Thoracic aorta (tissue), 2 donors: ENCODE data around the gene CARD9. TPM values are rescaled to one million over a fixed set of nuclear protein-coding genes. Genes with fewer than 3 reads are reported as not detected.

ENCODE experiments used
- ATAC-seq: fragments of 150-250 bp; one replicate; pipeline ENCODE4 v1.8.0; 2017; ENCODE audit warnings: low read depth; ENCODE audit not compliant: insufficient number of reproducible peaks, low FRiP score
- DNase-seq: peaks from one replicate; pipeline ENCODE4 v3.0.0-alpha.2; 2020; ENCODE audit warnings: low spot score
- H3K27ac ChIP-seq, 2 donors: fragments of 200-600 bp; sonication (generic); 1 replicate in 1 of 2; 2 replicates in 1 of 2; pipeline ENCODE4 v1.5.1; 2016; ENCODE audit warnings: mild to moderate bottlenecking in 2 of 2, moderate library complexity in 2 of 2
- H3K27me3 ChIP-seq: fragments of 200-600 bp; sonication (generic); replicated peaks from 2 replicates; pipeline ENCODE4 v1.6.0; 2016; ENCODE audit warnings: mild to moderate bottlenecking; ENCODE audit not compliant: insufficient read depth
- H3K36me3 ChIP-seq: fragments of 200-600 bp; sonication (generic); one replicate; pipeline ENCODE4 v1.5.1; 2016
- H3K4me1 ChIP-seq, 2 donors: fragments of 200-600 bp; sonication (generic); 1 replicate in 1 of 2; 2 replicates in 1 of 2; pipeline versions ENCODE4 v1.5.1 to v1.6.0; 2016; ENCODE audit warnings: low read depth in 2 of 2, mild to moderate bottlenecking in 1 of 2; ENCODE audit not compliant: control insufficient read depth in 1 of 2
- H3K4me3 ChIP-seq: fragments of 200-600 bp; sonication (generic); 2 replicates; pipeline ENCODE4 v1.5.1; 2016; ENCODE audit warnings: mild to moderate bottlenecking
- H3K9me3 ChIP-seq: fragments of 200-600 bp; sonication (generic); 2 replicates; pipeline ENCODE4 v1.5.1; 2016
- total RNA-seq, 2 donors: library from RNA; depleted of rRNA; stranded (reverse); fragments of >200 nt; gene quantifications; one replicate each; pipeline versions ENCODE4 v1.1.0 to v1.2.3, GENCODE V29; 2016
- TF ChIP-seq, protein P1 (sequence below): fragments of 200-600 bp; sonication (generic); IDR thresholded peaks from one replicate; pipeline ENCODE4 v1.5.1; 2019; ENCODE audit warnings: antibody characterized with exemption

Gene CARD9
- total RNA-seq, 2 donors from 2014 or later: 1.4 to 6.6 TPM

GRCh38 chr9:136367296-136368145, 5.9 kb downstream of the CARD9 start:
- no peak overlapping the region for H3K27ac ChIP-seq
- ATAC-seq (no peak), DNase-seq (no peak)
- H3K27me3 ChIP-seq: no peaks in the 10 kb centered on the region
- H3K4me1 ChIP-seq: peaks cover 5 to 12% of the 10 kb centered on the region in 2 donors
- no peaks in the 10 kb centered on the region for H3K9me3 ChIP-seq
- H3K36me3 ChIP-seq: no peaks in the 10 kb centered on the region
- TF ChIP-seq, protein P1, sequence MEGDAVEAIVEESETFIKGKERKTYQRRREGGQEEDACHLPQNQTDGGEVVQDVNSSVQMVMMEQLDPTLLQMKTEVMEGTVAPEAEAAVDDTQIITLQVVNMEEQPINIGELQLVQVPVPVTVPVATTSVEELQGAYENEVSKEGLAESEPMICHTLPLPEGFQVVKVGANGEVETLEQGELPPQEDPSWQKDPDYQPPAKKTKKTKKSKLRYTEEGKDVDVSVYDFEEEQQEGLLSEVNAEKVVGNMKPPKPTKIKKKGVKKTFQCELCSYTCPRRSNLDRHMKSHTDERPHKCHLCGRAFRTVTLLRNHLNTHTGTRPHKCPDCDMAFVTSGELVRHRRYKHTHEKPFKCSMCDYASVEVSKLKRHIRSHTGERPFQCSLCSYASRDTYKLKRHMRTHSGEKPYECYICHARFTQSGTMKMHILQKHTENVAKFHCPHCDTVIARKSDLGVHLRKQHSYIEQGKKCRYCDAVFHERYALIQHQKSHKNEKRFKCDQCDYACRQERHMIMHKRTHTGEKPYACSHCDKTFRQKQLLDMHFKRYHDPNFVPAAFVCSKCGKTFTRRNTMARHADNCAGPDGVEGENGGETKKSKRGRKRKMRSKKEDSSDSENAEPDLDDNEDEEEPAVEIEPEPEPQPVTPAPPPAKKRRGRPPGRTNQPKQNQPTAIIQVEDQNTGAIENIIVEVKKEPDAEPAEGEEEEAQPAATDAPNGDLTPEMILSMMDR: no peak
- H3K4me3 ChIP-seq: no peak overlapping the region

DNA sequence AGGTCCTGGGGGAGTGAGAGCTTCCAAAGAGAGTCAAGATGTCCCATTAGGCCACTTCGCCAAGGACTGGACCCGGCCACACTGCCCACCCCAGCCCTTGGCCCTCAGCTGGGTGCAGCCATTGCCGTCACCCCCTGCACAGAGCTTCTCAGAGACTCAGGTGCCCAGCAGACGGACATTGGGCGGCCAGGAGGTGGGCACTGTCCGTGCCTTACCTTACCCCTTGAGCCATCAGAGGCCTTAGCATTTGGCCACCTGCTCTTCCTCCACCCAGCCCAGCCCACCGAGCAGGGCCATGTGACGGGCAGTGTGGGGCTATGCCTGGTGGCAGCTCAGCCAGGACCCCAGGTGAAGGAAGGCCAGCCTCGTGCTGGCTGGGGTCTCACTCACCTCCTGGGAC, 6.6 kb downstream of the CARD9 start:
- ATAC-seq: no peak
- TF ChIP-seq, protein P1: no peak
- H3K4me1 ChIP-seq: peaks cover 5 to 16% of the 10 kb centered on the region in 2 donors
- H3K27ac ChIP-seq: no peak overlapping the region
- H3K27me3 ChIP-seq: no peaks in the 10 kb centered on the region
- DNase-seq: no peak
- no peaks in the 10 kb centered on the region for H3K9me3 ChIP-seq
- H3K4me3 ChIP-seq: no peak overlapping the region
- H3K36me3 ChIP-seq: no peaks in the 10 kb centered on the region

GRCh38 chr9:136365775-136366222, 7.7 kb downstream of the CARD9 start:
- TF ChIP-seq, protein P1: no peak
- no peaks in the 10 kb centered on the region for H3K9me3 ChIP-seq
- H3K27me3 ChIP-seq: no peaks in the 10 kb centered on the region
- ATAC-seq (no peak), DNase-seq (no peak)
- no peak overlapping the region for H3K4me3 ChIP-seq
- H3K27ac ChIP-seq: no peak overlapping the region
- no peaks in the 10 kb centered on the region for H3K36me3 ChIP-seq
- peaks cover 5 to 18% of the 10 kb centered on the region in 2 donors for H3K4me1 ChIP-seq

DNA sequence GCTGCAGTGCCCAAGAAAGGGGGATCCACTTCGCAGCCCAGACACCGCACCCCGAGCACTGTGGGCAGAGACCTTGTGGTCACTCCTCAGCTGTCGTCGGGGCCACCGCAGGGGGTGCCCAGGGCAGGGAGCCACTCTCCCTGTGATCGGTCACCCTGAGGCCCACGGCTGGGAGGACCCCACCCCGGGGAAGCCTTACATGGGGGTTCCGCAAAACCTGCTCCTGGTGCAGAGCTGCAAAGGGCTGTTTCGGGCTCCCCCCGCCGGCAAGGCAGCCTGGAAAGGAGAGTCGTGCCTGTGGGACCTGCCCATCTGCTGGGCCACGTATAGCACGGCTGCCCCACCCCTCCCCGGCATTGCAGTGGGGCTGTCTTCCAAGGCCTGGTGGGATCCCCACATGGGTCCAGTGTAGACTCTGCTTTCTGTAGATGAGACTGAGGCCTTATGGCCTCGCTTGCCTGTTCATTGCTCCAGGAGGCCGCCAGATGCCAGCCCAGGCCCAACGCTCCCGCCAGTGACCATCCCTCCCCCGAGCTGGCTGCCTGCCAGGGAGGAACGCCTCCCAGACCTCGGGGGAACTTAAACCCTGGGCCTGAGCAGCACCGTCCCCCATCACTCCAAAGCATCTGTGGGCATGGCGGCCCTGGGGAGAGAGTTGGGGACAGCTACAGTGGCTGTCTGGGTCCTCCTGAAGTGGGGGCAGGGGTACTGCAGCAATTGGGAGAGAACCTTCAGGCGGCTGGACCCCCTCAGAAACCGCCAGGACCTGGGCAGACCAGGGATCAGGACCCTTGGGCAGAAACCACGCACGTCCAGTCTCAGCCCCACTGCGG, 8.3 kb downstream of the CARD9 start:
- Histone ChIP-seq H3K36me3 (no peaks in the 10 kb centered on the region), H3K9me3 (no peaks in the 10 kb centered on the region), H3K4me1 (peaks cover 5 to 21% of the 10 kb centered on the region in 2 donors), H3K4me3 (no peak overlapping the region), H3K27ac (no peak overlapping the region), H3K27me3 (no peaks in the 10 kb centered on the region)
- TF ChIP-seq, protein P1: no peak
- ATAC-seq: no peak
- DNase-seq: no peak
